Right atrium auricular region (tissue), 2 donors: Measurements from ENCODE around the gene URI1. TPM values are rescaled to one million over a fixed set of nuclear protein-coding genes. Genes with fewer than 3 reads are reported as not detected.

Experiments
- DNase-seq: peaks from one replicate; pipeline ENCODE4 v3.0.0-alpha.2; 2019; ENCODE audit warnings: low spot score
- H3K27ac ChIP-seq, 2 donors: fragments of 200-600 bp; sonication (generic); 1 replicate in 1 of 2; 2 replicates in 1 of 2; pipeline ENCODE4 v1.5.1; 2016 to 2019
- H3K27me3 ChIP-seq, 2 donors: fragments of 200-600 bp; sonication (generic); one replicate each; pipeline versions ENCODE4 v1.5.1 to v1.6.0; 2017 to 2019
- H3K36me3 ChIP-seq: fragments of 200-600 bp; sonication (generic); one replicate; pipeline ENCODE4 v1.5.1; 2016
- H3K4me1 ChIP-seq, 2 donors: fragments of 200-600 bp; sonication (generic); one replicate each; pipeline versions ENCODE4 v1.5.1 to v1.6.0; 2017 to 2019
- H3K4me3 ChIP-seq, 2 donors: fragments of 200-600 bp; sonication (generic); 1 replicate in 1 of 2; 2 replicates in 1 of 2; pipeline ENCODE4 v1.5.1; 2017 to 2019; ENCODE audit warnings: mild to moderate bottlenecking in 1 of 2, moderate library complexity in 1 of 2
- H3K9me3 ChIP-seq, 2 donors: fragments of 200-600 bp; sonication (generic); one replicate each; pipeline ENCODE4 v1.5.1; 2019
- CTCF ChIP-seq, 2 donors: fragments of 200-600 bp; sonication (generic); IDR thresholded peaks; one replicate each; pipeline ENCODE4 v1.5.1; 2019; ENCODE audit warnings: antibody characterized with exemption in 2 of 2
- total RNA-seq, 2 donors: library from RNA; depleted of rRNA; stranded (reverse); fragments of >200 nt; gene quantifications; one replicate each; pipeline ENCODE4 v1.1.0, GENCODE V29; 2016

URI1 gene
- total RNA-seq, 2 donors from 2014 or later, result 29.3 to 34.7 TPM

GRCh38 chr19:29992233-29992867, 50.3 kb downstream of the URI1 start:
- Histone ChIP-seq H3K27ac (no peak overlapping the region), H3K4me1 (no peaks in the 10 kb centered on the region), H3K36me3 (no peaks in the 10 kb centered on the region), H3K9me3 (peaks cover 0 to 7% of the 10 kb centered on the region in 2 donors), H3K27me3 (no peaks in the 10 kb centered on the region), H3K4me3 (no peak overlapping the region)
- no peak for TF ChIP-seq CTCF (IDR thresholded peaks at IDR 0.05)
- DNase-seq, result no peak

- Histone ChIP-seq H3K27ac (no peak overlapping the region), H3K4me1 (no peaks in the 10 kb centered on the region), H3K9me3 (peaks cover 0 to 17% of the 10 kb centered on the region in 2 donors), H3K27me3 (no peaks in the 10 kb centered on the region), H3K4me3 (no peak overlapping the region), H3K36me3 (no peaks in the 10 kb centered on the region)
- no peak for DNase-seq
- no peak for TF ChIP-seq CTCF (IDR thresholded peaks at IDR 0.05)
These were observed 57.5 kb downstream of the URI1 start for GRCh38 chr19:29999490-29999889.

- Histone ChIP-seq H3K36me3 (peaks cover 1% of the 10 kb centered on the region), H3K4me1 (no peaks in the 10 kb centered on the region), H3K4me3 (no peak overlapping the region), H3K9me3 (peaks cover 0 to 17% of the 10 kb centered on the region in 2 donors), H3K27me3 (no peaks in the 10 kb centered on the region), H3K27ac (no peak overlapping the region)
- no peak for TF ChIP-seq CTCF (IDR thresholded peaks at IDR 0.05)
- DNase-seq, result no peak
These were observed 58.8 kb downstream of the URI1 start for GRCh38 chr19:30000862-30001261.

- DNase-seq, result no peak
- peaks cover 6% of the 10 kb centered on the region for H3K36me3 ChIP-seq
- no peaks in the 10 kb centered on the region for H3K4me1 ChIP-seq
- TF ChIP-seq CTCF (IDR thresholded peaks at IDR 0.05), result no peak
- no peak overlapping the region for H3K27ac ChIP-seq
- H3K4me3 ChIP-seq, result no peak overlapping the region
- H3K9me3 ChIP-seq, result peaks cover 0 to 17% of the 10 kb centered on the region in 2 donors
- H3K27me3 ChIP-seq, result no peaks in the 10 kb centered on the region
These were observed 59.3 kb downstream of the URI1 start for GRCh38 chr19:30001301-30001700.

GRCh38 chr19:30001791-30002190, 59.8 kb downstream of the URI1 start:
- DNase-seq, result no peak
- no peak for TF ChIP-seq CTCF (IDR thresholded peaks at IDR 0.05)
- H3K9me3 ChIP-seq, result peaks cover 0 to 17% of the 10 kb centered on the region in 2 donors
- no peak overlapping the region for H3K27ac ChIP-seq
- no peak overlapping the region for H3K4me3 ChIP-seq
- no peaks in the 10 kb centered on the region for H3K4me1 ChIP-seq
- peaks cover 10% of the 10 kb centered on the region for H3K36me3 ChIP-seq
- H3K27me3 ChIP-seq, result no peaks in the 10 kb centered on the region

- Histone ChIP-seq H3K36me3 (peaks cover 10% of the 10 kb centered on the region), H3K4me3 (no peak overlapping the region), H3K27ac (no peak overlapping the region), H3K9me3 (peaks cover 0 to 17% of the 10 kb centered on the region in 2 donors), H3K27me3 (no peaks in the 10 kb centered on the region), H3K4me1 (no peaks in the 10 kb centered on the region)
- TF ChIP-seq CTCF (IDR thresholded peaks at IDR 0.05), result no peak
- no peak for DNase-seq
These were observed 61.8 kb downstream of the URI1 start for GRCh38 chr19:30003866-30004265.
